Glomerular visceral epithelial cell (primary cell): ENCODE results near the gene ZSCAN20.

Source experiments
- DNase-seq: peaks from one replicate; pipeline ENCODE4 v3.0.0-alpha.2; 2016; ENCODE audit errors: extremely low spot score

Gene ZSCAN20

GRCh38 chr1:33443705-33444180, 28.7 kb upstream of the ZSCAN20 start:
- no peak for DNase-seq

DNA sequence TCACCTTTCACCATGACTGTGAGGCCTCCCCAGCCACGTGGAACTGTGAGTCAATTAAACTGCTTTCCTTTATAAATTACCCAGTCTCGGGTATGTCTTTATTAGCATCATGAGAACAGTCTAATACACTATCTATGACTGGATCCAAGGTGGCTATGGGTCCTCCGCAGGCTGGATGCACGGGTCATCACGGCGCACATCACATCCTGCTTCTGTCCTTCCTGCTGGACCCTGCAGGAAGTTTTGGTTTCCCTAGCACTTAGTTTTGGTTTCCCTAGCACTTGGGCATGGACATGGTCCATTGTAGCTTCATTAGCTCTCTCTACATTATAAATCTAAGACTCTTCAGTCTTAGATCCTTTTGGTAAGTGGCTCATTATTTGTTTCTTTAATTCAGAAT, 27.3 kb upstream of the ZSCAN20 start:
- no peak for DNase-seq

- no peak for DNase-seq
Observed at GRCh38 chr1:33446590-33446989, 25.9 kb upstream of the ZSCAN20 start.

DNA sequence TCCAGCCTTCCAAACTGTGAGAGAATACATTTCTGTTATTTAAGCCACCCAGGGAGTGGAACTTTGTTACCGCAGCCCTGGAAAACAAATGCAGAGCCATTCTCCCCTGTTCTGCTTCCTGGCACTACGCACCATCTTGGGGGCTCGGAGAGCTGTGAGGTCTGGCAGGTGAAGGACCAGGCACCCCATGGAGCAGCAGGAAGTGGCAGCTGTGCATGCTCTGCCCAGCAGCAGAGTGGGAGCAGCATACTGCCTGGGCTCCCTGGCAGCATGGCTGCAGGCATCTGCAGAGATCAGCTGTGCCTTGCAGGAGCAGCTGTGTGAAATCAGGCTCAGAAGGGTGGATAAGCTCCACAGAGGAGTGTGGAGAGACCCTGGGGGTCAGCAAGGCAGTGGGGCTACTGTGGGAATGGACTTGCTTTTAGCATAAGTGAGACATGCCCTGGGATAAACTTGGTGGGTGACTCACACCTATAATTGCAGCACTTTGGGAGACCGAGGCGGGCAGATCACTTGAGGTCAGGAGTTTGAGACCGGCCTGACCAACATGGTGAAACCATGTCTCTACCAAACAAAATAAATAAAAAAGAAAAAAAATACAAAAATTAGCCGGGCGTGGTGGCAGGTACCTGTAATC, 17.7 kb upstream of the ZSCAN20 start:
- no peak for DNase-seq

DNA sequence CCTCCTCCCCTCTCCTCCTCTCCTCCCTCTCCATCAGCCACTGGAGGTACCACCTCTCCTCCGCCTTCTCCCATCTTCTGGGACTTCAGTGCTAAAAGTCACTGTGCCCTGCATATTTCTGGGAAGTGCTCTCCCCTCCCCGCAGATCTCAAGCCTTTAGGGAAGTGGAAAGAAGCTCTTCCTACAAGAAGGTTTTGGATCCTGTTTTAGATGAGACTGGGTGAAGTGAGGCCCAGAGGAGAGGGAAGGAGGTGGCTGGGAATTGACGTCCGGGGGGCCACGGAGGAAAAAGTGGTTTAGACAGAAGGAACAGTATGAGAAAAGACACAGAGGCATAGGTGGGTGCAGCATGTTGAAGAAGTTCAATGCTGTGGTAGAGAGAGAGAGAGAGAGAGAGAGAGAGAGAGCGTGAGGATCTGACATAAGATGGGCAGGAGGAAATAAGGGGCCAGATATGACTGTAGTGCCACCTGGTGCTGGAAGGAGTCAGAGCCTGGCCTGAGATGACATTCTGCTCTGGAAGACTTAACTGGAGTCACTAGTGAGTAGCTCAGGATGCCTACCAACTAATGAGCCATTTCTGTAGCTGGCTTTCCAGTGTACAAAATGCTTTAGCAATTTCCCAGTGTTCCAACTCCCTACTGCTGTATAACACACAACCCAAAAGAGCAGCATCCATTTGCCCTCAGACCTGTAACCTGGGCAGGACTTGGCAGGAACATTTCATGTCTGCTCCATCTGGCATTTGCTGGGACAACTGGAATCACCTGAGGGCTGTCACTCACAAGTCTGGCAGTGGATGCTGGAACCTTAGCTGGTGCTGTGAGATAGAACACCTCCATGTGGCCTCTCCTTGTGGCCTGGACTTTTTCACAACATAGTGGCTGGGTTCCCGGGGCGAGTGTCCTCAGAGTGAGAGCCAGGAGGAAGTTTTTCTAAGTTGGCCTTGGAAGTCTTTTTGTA, 16.6 kb upstream of the ZSCAN20 start:
- DNase-seq = peak; percentile 74

GRCh38 chr1:33456502-33456886, 16.0 kb upstream of the ZSCAN20 start:
- DNase-seq = no peak

DNA sequence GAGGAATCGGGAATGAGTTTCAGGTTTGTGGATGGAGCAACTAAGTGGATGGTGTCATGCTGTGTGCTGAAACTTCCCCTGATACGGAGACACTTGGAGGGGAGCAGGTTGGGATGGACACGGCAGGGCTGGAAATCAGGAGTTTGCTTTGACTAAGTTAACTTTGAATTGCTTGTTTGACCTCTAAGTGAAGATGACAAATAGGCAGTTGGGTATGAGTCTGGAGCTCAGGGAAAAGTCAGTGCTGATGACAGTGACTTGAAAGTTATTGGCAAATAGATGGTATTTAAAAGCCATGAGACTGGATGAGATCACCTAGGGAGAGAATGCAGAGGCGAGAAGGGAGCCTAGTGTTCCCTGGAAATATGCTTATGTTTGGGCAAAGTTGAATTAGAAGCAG, 12.8 kb upstream of the ZSCAN20 start:
- DNase-seq = no peak

GRCh38 chr1:33460144-33460543, 12.3 kb upstream of the ZSCAN20 start:
- DNase-seq = no peak

- DNase-seq = no peak
Observed at GRCh38 chr1:33460947-33461629, 11.4 kb upstream of the ZSCAN20 start.

- DNase-seq = no peak
Observed at GRCh38 chr1:33462405-33463164, 9.9 kb upstream of the ZSCAN20 start.

DNA sequence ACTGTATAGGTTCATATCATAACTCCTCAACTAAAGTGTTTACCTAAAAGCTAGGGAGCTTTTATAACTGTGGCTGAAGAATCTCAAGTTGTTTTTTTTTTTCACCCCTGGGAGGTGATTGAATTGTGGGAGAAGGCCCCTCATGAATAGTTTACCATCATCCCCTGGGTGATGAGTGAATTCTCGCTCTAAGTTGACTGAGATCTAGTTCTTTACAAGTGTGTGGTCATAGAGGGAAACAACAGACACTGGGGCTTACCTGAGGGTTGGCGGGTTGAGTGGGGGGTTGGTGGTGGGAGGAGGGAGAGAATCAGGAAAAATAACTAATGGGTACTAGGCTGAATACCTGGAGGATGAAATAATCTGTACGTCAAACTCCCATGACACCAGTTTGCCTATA, 7.9 kb upstream of the ZSCAN20 start:
- no peak for DNase-seq

DNA sequence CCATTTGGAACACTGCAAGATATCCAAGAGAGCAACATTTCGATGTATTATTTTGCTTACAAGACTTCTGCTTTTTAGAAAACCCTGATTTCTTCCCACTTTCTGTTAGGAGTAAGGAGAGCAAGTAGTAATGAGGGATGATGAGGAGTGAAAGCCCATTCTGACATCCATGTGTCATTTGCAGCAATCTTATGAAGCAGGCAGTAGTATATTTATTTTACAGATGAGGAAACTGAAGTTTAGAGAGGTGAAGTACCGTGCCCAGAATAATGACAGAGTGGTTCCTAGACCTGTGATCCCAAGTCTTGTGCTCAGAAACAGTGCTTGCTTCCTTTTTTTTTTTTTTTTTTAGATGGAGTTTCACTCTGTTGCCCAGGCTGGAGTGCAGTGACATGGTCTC, 7.1 kb upstream of the ZSCAN20 start:
- DNase-seq = no peak

GRCh38 chr1:33466159-33466558, 6.3 kb upstream of the ZSCAN20 start:
- no peak for DNase-seq

DNA sequence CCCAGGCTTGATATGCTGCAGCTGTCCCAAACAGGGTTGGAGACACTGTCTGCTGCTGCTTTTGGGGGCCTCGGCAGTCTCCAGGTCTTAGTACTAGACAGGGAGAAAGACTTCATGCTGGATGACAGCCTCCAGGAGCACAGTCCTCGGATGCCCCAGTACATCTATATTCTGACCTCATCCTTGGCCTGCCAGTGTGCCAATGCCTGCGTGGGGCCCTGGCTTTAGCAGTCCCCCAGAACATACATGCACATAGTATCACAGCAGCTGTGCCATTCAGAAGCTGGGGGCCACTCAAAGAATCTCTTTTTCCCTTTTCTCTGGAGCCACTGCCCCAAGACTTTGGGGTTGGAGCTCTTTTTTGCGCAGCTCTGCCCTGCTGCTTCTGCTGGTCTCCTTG, 4.4 kb upstream of the ZSCAN20 start:
- no peak for DNase-seq

- no peak for DNase-seq
Observed at GRCh38 chr1:33468531-33468930, 3.9 kb upstream of the ZSCAN20 start.

- no peak for DNase-seq
Observed at GRCh38 chr1:33468967-33469366, 3.5 kb upstream of the ZSCAN20 start.

- no peak for DNase-seq
Observed at GRCh38 chr1:33469691-33470090, 2.8 kb upstream of the ZSCAN20 start.

DNA sequence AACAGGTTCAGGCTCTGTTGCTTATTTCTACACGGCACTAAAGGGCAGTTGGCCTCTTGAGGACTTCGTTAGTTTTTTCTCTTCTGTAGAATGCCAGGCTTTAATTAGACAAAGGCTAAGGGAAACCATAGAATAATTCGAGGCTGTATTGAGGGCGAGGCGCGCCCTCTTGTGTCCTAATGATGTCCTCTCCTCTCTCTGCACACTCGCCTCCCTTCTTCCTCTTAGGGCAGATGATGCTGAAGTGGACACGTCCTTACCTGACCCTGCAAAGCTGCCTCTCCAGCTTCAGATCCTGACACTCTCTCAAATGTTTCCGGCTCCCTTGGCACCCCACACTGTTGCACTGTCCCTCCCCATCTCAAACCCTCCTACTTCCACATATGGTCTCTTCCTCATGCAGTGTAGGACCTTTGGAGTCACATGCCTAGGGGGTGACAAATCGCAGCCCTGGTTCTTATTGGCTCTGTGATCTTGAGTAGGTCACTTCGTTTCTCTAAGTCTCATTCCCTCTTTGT, 1.9 kb upstream of the ZSCAN20 start:
- peak; percentile 78 for DNase-seq

GRCh38 chr1:33471416-33471815, 1.0 kb upstream of the ZSCAN20 start:
- DNase-seq = no peak

DNA sequence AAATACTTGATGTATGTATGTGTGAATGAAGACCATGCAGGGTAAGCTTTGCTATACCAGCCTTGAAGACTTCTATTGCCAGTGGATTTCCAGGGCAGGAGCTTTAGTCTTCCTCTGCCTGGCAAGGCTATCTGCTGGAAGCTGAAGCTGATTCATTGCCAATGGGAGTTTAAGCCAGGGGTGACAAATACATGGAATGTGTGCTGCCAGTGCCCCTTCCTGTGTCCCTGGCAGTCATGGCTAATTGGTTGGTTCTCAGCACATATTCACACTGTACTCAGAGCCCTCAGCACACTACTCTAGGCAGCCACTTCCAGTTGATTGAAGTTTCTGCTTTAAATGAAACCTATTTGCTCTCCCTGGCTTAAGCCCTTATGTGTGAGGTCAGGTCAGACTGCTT, 1.5 kb downstream of the ZSCAN20 start:
- no peak for DNase-seq

DNA sequence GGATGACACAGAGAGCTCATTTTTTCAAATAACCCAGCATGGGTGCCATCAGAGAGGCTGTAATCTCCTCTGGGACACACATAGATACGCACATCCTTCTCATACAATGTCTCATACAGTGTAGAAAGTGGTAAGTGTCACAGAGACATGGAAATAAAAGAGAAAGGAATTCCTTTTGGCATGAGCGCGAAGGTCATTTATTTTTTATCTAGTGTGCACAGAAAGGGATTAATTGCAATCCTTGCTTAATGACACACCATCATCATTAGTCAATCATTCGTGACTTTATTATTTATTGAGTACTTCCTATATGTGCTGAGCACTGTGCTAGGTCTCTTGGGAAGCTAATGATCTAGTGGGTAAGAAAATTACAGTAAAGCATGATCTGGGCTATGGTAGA, 5.0 kb downstream of the ZSCAN20 start:
- no peak for DNase-seq

DNA sequence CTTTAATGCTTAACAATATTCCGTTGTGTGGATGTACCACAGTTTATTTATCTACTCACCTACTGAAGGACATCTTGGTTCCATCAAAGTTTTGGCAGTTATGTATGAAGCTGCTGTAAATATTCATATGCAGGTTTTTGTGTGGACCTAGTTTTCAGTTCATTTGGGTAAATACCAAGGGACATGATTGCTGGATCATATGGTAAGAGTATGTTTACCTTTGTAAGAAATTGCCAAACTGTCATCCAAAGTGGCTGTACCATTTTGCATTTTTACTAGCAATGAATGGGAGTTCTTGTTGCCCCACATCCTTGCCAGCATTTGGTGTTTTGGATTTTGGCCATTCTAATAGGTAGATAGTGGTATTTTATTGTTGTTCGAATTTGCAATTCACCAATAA, 10.0 kb downstream of the ZSCAN20 start:
- DNase-seq = no peak
